ENCODE results near the gene RPS14.

Gene RPS14

DNA sequence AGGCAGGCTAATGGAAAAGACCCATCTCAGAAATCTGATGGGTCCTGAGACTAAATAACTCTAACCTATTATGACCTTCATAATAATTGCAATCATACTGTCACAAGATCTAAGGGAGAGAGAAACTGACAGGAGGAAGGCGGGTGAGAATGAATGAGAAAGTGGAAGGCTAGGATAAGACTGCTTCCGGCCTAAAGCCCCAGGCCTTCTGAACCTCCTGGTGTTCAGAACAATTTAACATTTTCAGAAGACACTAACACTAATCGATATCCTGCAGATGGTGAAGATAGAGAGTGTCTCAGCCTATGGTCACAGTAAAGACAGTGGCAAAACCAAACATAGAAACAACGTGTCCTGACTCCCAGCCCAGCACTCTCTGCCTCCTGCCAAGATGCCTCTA lies 1.2 kb downstream of the RPS14 start:
- Histone ChIP-seq H3K9me3 (peaks cover 3% of the 10 kb centered on the region; the same call in 1 of the 2 replicates), H4K20me1 (peaks cover 61% of the 10 kb centered on the region), H3K36me3 (peaks cover 56% of the 10 kb centered on the region), H3K4me3 (peak overlapping the region; percentile 89), H3K4me1 (peaks cover 54% of the 10 kb centered on the region), H3K27ac (peak overlapping the region; percentile 97), H3K9ac (peak overlapping the region; percentile 99), H3K27me3 (no peaks in the 10 kb centered on the region), H3K4me2 (peak overlapping the region; percentile 97)
- TF ChIP-seq Cebpa-rat (IDR thresholded peaks at IDR 0.05): no peak

DNA sequence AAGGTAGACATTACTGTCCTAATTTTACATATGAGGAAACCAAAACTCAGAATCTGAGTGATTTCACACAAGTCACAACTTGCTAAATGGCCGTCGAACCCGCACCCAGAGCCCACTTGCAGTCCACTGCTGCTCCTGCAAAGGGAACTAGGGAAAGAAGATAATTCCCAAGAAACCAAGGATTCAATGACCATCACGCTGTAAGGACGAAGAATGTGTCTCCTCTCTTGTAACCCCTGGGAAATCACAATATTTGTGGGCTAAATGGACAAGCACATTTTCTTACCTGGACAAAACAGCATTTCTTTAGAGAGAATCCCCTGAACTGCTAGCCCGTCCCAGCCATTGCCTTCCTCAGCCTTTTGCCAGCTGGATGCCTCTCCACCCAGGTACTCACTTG lies 2.4 kb downstream of the RPS14 start:
- Histone ChIP-seq H3K4me2 (peak overlapping the region; percentile 97), H4K20me1 (peaks cover 72% of the 10 kb centered on the region), H3K27me3 (no peaks in the 10 kb centered on the region), H3K9ac (peak overlapping the region; percentile 99; the same call in 1 of the 2 replicates), H3K27ac (no peak overlapping the region), H3K4me3 (peak overlapping the region; percentile 89), H3K9me3 (no peaks in the 10 kb centered on the region; the same call in 1 of the 2 replicates), H3K4me1 (peaks cover 63% of the 10 kb centered on the region), H3K36me3 (peaks cover 58% of the 10 kb centered on the region)
- no peak for TF ChIP-seq Cebpa-rat (IDR thresholded peaks at IDR 0.05)

DNA sequence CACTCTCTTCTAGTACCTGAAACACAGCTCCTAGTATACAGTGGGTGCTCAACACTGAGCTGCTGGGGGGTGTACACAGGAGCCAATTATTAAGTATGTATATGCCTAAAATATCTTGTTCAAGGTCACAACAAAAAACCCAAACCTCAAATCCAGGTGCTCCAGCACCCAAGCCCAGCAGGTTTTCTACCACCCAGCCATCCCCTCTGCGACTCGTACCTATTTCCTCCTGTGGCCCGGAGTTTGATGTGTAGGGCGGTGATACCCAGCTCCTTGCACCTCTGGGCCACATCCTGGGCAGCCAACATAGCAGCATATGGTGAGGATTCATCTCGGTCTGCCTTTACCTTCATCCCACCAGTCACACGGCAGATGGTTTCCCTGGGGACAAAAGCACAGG lies 3.0 kb downstream of the RPS14 start:
- no peak overlapping the region for H3K4me3 ChIP-seq
- peaks cover 78% of the 10 kb centered on the region for H4K20me1 ChIP-seq
- H3K9ac ChIP-seq: peak overlapping the region; percentile 99; the same call in 1 of the 2 replicates
- H3K4me2 ChIP-seq: peak overlapping the region; percentile 97
- H3K27ac ChIP-seq: 0 out of 2 replicates have a peak overlapping the region, but pooled peaks have one; percentile 6
- no peak for TF ChIP-seq Cebpa-rat (IDR thresholded peaks at IDR 0.05)
- H3K36me3 ChIP-seq: peaks cover 64% of the 10 kb centered on the region
- H3K27me3 ChIP-seq: no peaks in the 10 kb centered on the region
- no peaks in the 10 kb centered on the region; the same call in 1 of the 2 replicates for H3K9me3 ChIP-seq
- peaks cover 69% of the 10 kb centered on the region for H3K4me1 ChIP-seq

DNA sequence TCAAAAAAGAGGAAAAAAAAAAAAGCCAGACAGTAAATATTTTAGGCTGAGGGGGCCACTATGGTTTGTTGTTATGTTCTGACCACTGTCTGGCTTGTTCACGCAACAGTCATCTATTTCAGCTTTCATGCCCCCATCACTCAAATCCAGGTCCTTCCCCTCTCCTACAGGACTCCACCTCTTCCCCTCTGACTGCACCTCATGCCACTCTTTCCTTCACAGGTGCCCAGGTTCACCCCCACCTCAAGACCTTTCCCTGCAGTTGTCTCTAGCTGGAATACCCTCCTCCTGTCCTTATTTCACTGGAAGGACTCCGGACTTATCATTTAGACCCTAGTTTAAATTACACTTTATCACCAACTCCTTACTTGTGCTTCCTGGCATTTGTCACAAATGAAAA lies 3.5 kb downstream of the RPS14 start:
- Histone ChIP-seq H3K27ac (0 out of 2 replicates have a peak overlapping the region, but pooled peaks have one; percentile 6), H3K9me3 (no peaks in the 10 kb centered on the region; the same call in 1 of the 2 replicates), H3K9ac (no peak overlapping the region), H3K4me1 (peaks cover 70% of the 10 kb centered on the region), H3K27me3 (no peaks in the 10 kb centered on the region), H4K20me1 (peaks cover 83% of the 10 kb centered on the region), H3K4me2 (peak overlapping the region; percentile 97), H3K36me3 (peaks cover 65% of the 10 kb centered on the region), H3K4me3 (no peak overlapping the region; the same call in 1 of the 2 replicates)
- TF ChIP-seq Cebpa-rat (IDR thresholded peaks at IDR 0.05): no peak

DNA sequence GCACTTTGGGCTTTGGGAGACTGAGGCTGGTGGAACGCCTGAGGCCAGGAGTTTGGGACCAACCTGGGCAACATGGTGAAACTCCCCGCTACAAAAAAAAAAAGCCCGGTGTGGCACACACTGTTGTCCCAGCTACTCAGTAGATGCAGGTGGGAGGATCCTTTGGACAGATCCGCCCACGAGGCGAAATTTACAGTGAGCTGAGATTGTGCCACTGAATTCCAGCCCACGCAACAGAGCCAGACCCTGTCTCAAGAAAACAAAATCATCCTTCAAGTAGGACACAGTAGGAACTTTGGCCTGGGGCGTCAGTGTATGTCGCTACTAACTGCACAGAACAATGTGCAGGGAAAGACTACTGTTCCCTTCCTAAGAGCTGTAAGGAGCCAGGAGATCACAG lies 4.8 kb downstream of the RPS14 start:
- peaks cover 70% of the 10 kb centered on the region for H3K36me3 ChIP-seq
- no peak for TF ChIP-seq Cebpa-rat (IDR thresholded peaks at IDR 0.05)

DNA sequence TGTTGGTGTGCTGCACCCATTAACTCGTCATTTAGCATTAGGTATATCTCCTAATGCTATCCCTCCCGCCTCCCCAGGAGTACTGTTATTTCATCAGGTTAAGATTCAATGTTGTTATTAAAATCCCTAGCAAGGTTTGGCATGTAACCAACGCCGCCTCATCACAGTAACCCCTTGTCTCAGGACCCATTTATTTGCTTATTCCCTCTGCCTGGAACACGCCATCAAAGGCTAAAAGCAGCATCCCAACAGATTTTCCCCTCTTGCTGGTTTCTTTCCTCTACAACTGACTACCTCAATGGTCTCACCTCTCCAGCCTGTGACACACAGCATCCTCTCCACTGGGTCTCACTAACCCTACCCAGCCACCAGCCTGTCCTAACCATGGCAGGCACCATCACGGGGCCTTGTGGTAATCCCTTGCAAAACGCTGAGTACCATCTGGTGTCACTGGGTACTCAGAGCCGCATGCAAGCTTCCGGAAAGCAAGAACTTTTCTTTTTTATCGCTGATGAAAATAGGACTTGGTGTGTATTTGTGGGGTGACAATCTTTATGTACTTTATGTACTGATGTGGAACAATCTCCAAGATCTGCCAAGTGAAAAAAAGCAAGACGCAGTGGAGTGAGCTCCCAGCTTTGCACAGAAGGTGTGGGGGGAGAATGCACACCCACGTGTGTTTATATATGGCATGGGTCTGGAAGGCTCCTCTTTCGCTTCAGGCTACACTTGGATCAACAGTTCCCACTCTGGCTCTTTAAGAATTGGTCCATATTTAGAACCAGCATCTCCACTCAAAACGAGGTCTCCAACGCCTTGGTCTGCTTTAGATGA lies 6.1 kb downstream of the RPS14 start:
- Histone ChIP-seq H3K4me3 (no peak overlapping the region), H3K4me1 (peaks cover 70% of the 10 kb centered on the region), H3K4me2 (peak overlapping the region; percentile 20), H3K9ac (peak overlapping the region; percentile 23; the same call in 1 of the 2 replicates), H3K27me3 (no peaks in the 10 kb centered on the region), H3K36me3 (peaks cover 66% of the 10 kb centered on the region), H3K9me3 (no peaks in the 10 kb centered on the region), H3K27ac (no peak overlapping the region), H4K20me1 (peaks cover 78% of the 10 kb centered on the region)
- TF ChIP-seq Cebpa-rat (IDR thresholded peaks at IDR 0.05): no peak

More for the DNA sequence above, 4.8 kb downstream of the RPS14 start:
- Histone ChIP-seq H3K4me3 (no peak overlapping the region), H3K27me3 (no peaks in the 10 kb centered on the region), H3K9ac (peak overlapping the region; percentile 23; the same call in 1 of the 2 replicates), H3K9me3 (no peaks in the 10 kb centered on the region), H3K4me1 (peaks cover 70% of the 10 kb centered on the region), H3K27ac (no peak overlapping the region), H4K20me1 (peaks cover 88% of the 10 kb centered on the region), H3K4me2 (no peak overlapping the region)

DNA sequence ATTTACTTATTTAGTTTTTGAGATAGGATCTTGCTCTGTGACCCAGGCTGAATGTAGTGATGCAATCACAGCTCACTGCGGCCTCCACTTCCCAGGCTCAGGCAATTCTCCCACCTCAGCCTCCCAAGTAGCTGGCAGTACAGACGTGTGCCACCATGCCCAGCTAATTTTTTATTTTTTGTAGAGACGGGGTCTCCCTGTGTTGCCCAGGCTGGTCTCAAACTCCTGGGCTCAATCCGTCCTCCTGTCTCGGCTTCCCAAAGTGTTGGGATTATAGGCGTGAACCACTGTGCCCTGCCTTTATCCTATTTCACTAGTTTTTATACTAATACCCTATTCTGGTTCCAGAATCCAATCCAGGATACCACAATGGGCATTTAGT lies 6.8 kb downstream of the RPS14 start:
- Histone ChIP-seq H3K27me3 (no peaks in the 10 kb centered on the region), H3K9ac (peak overlapping the region; percentile 45; the same call in 1 of the 2 replicates), H4K20me1 (peaks cover 70% of the 10 kb centered on the region), H3K4me1 (peaks cover 62% of the 10 kb centered on the region), H3K4me2 (peak overlapping the region; percentile 62), H3K27ac (peak overlapping the region; percentile 39; the same call in 1 of the 2 replicates), H3K9me3 (no peaks in the 10 kb centered on the region), H3K4me3 (no peak overlapping the region), H3K36me3 (peaks cover 58% of the 10 kb centered on the region)
- 0 out of 2 replicates have a peak, but pooled peaks have one; percentile 37 for TF ChIP-seq Cebpa-rat (IDR thresholded peaks at IDR 0.05)

DNA sequence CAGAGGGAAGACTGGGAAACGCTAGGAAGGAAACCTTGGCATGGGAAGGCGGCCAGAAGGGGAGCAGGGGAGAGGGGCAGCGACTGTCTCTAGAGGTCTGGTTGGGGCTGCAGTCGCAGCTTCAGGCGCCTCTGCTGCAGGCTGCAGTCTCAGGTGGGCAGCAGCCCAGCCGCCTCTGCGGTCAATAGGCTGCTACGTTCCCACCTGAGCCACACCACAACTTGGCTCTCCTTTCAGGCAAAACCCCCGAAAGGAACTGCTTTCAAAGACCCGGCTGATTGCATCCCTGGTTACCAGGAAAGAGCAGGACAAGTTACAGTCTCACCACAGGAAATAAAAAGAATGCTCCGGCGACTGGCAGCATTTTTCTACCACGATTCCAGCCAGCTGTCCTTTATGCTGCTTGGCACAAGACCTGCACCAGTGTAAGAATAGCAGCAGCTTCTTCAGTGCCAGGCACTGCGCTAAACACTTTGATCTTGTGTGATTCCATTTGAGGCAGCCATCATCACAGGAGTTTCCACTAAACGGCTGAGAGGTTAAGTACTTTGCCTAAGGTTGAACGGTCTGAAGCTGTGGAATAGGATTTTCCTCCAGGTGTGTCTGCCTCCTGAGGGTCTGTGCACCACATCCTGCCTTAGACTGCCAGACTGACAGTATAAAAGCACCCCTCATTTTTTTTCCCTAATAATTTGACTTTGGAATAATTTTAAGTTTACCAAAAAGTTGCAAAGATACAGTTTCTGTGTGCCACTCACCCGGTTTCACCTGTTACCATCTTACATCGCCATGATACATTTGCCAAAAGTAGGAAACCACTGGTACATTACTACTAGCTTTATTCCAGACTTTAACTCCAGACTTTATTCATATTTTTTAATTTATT lies 7.5 kb downstream of the RPS14 start:
- peak overlapping the region; percentile 62 for H3K4me2 ChIP-seq
- peak overlapping the region; percentile 39 for H3K27ac ChIP-seq

More for the DNA sequence above, 7.5 kb downstream of the RPS14 start:
- Histone ChIP-seq H3K9ac (peak overlapping the region; percentile 45; the same call in 1 of the 2 replicates), H3K27me3 (no peaks in the 10 kb centered on the region), H3K36me3 (peaks cover 51% of the 10 kb centered on the region), H3K9me3 (no peaks in the 10 kb centered on the region), H3K4me3 (no peak overlapping the region), H4K20me1 (peaks cover 64% of the 10 kb centered on the region), H3K4me1 (peaks cover 56% of the 10 kb centered on the region)
- no peak for TF ChIP-seq Cebpa-rat (IDR thresholded peaks at IDR 0.05)
